ENCODE measurements around the gene ERBB4. TPM values are rescaled to one million over a fixed set of nuclear protein-coding genes. Genes with fewer than 3 reads are reported as not detected.

The ERBB4 gene
- total RNA-seq, 4 donors from 2014 or later, result 0.26 to 13.3 (median 2.4) TPM

DNA sequence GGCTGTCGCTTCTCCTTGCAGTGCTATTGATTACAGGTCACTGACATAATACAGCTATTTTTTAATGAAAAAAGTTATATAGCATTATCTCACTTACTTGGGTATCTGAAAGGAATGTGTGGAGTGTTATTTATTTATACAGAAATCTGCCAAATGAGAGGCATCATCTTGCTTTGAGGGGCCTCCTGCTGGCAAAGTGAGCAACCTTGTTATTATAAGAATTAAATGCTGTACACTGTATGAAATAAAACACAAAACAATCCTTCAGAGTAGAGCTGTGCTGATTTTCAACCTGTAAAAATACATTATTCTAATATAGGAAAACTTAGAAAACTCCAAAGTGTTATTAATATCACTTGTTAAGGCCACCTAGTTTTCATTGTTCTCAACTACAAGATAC is 20.9 kb downstream of the ERBB4 start:
- no peaks in the 10 kb centered on the region for H3K36me3 ChIP-seq
- H3K27ac ChIP-seq, result no peak overlapping the region
- no peak for TF ChIP-seq POLR2A (IDR thresholded peaks at IDR 0.05)
- TF ChIP-seq CTCF (IDR thresholded peaks at IDR 0.05), result no peak
- no peaks in the 10 kb centered on the region for H3K27me3 ChIP-seq
- H3K4me3 ChIP-seq, result no peak overlapping the region
- H3K4me1 ChIP-seq, result no peaks in the 10 kb centered on the region
- intact Hi-C loops (cut with DNase I; ENCODE audit: low total_unique reads), result no loop called here
- H3K9me3 ChIP-seq, result no peaks in the 10 kb centered on the region
- DNase-seq, result no peak

GRCh38 chr2:212505586-212505985 is 33.0 kb downstream of the ERBB4 start:
- no peak for DNase-seq
- intact Hi-C loops (cut with DNase I; ENCODE audit: low total_unique reads), result no loop called here
- H3K9me3 ChIP-seq, result no peaks in the 10 kb centered on the region
- H3K27ac ChIP-seq, result no peak overlapping the region
- H3K4me1 ChIP-seq, result no peaks in the 10 kb centered on the region
- H3K36me3 ChIP-seq, result no peaks in the 10 kb centered on the region
- no peak for TF ChIP-seq CTCF (IDR thresholded peaks at IDR 0.05)
- no peak for TF ChIP-seq POLR2A (IDR thresholded peaks at IDR 0.05)
- no peak overlapping the region for H3K4me3 ChIP-seq
- H3K27me3 ChIP-seq, result no peaks in the 10 kb centered on the region

DNA sequence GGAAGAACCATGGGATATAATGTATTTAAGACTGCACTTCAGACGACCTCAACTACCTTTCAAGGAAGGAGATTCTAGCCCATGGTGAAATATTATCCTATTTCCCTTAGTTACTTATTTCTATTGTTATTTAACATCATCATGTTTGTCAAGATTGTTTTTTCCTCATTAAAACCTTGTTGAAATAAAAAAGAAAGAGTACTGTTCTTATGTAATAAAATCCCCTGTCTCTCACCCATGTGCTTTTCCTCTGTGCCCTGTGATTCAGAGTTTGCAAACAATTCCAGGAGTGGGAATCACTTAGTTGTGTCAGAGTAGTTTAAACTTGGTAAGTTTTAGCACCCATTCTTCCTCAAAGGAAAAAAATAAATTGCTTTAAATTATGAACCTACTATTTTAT is 43.6 kb downstream of the ERBB4 start:
- H3K9me3 ChIP-seq, result no peaks in the 10 kb centered on the region
- H3K36me3 ChIP-seq, result no peaks in the 10 kb centered on the region
- H3K27me3 ChIP-seq, result no peaks in the 10 kb centered on the region
- no peak overlapping the region for H3K4me3 ChIP-seq
- TF ChIP-seq CTCF (IDR thresholded peaks at IDR 0.05) (no peak), POLR2A (IDR thresholded peaks at IDR 0.05) (no peak)
- intact Hi-C loops (cut with DNase I; ENCODE audit: low total_unique reads), result no loop called here
- no peaks in the 10 kb centered on the region for H3K4me1 ChIP-seq
- H3K27ac ChIP-seq, result no peak overlapping the region
- DNase-seq, result no peak

GRCh38 chr2:212494418-212495020 is 44.1 kb downstream of the ERBB4 start:
- Histone ChIP-seq H3K4me3 (no peak overlapping the region), H3K36me3 (no peaks in the 10 kb centered on the region), H3K4me1 (no peaks in the 10 kb centered on the region), H3K27ac (no peak overlapping the region), H3K27me3 (no peaks in the 10 kb centered on the region), H3K9me3 (no peaks in the 10 kb centered on the region)
- no peak for TF ChIP-seq CTCF (IDR thresholded peaks at IDR 0.05)
- no peak for TF ChIP-seq POLR2A (IDR thresholded peaks at IDR 0.05)
- DNase-seq, result no peak
- intact Hi-C loops (cut with DNase I; ENCODE audit: low total_unique reads), result no loop called here

- Histone ChIP-seq H3K4me3 (no peak overlapping the region), H3K36me3 (no peaks in the 10 kb centered on the region), H3K27me3 (no peaks in the 10 kb centered on the region), H3K9me3 (no peaks in the 10 kb centered on the region), H3K4me1 (no peaks in the 10 kb centered on the region), H3K27ac (no peak overlapping the region)
- DNase-seq, result no peak
- TF ChIP-seq POLR2A (IDR thresholded peaks at IDR 0.05), result no peak
- TF ChIP-seq CTCF (IDR thresholded peaks at IDR 0.05), result no peak
- intact Hi-C loops (cut with DNase I; ENCODE audit: low total_unique reads), result no loop called here
These were observed 48.8 kb downstream of the ERBB4 start for GRCh38 chr2:212489719-212490346.

Data from uterus (tissue), 4 donors.